Spleen (tissue), 7 donors: ENCODE measurements around the gene SATL1.

Experiments used
- POLR2A ChIP-seq, 3 donors: fragments of 450-650 bp; IDR thresholded peaks; one replicate each; pipeline ENCODE4 v1.5.1; 2017; ENCODE audit warnings: antibody characterized with exemption in 3 of 3, mild to moderate bottlenecking in 1 of 3
- POLR2AphosphoS5 ChIP-seq, 3 donors: sonication (generic); formaldehyde crosslinking; IDR thresholded peaks; one replicate each; pipeline ENCODE4 v1.5.1; 2017; ENCODE audit warnings: antibody characterized with exemption in 3 of 3
- TF ChIP-seq, protein P1 (sequence below), 11 experiments: fragments of 200-600 bp in 7 of 11; fragments of 450-650 bp in 4 of 11; sonication (generic) in 4 of 11; IDR thresholded peaks in 8 of 11; conservative IDR thresholded peaks in 3 of 11; 1 replicate in 7 of 11; 2 replicates in 4 of 11; pipeline versions ENCODE4 v1.4.0 to v1.8.0; 2016 to 2021; ENCODE audit warnings: antibody characterized with exemption in 11 of 11, inconsistent platforms in 4 of 11, mild to moderate bottlenecking in 1 of 11
- donor health status: DM: no; HTN: no; CAD: no; lungs with moderate emphysema.
- donor health status: DM: no; HTN: no; CAD: no.
- donor health status: DM: no; HTN: no; CAD: no.

DNA sequence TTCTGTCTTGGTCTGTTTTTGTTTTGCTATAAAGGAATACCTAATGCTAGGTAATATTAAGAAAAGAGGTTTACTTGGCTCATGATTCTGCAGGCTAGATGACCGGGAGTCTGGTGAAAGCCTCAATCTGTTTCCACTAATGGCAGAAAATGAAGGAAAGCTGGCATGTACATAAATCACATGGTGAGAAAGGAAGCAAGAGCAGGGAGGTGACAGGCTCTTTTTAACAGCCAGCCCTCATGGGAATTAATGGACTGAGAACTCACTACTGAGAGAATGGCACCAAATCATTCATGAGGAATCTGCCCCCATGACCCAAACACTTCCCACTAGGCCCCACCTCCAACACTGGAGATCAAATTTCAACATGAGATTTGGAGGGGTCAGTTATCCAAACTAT is 27.6 kb downstream of the SATL1 start:
- TF ChIP-seq, protein P1, sequence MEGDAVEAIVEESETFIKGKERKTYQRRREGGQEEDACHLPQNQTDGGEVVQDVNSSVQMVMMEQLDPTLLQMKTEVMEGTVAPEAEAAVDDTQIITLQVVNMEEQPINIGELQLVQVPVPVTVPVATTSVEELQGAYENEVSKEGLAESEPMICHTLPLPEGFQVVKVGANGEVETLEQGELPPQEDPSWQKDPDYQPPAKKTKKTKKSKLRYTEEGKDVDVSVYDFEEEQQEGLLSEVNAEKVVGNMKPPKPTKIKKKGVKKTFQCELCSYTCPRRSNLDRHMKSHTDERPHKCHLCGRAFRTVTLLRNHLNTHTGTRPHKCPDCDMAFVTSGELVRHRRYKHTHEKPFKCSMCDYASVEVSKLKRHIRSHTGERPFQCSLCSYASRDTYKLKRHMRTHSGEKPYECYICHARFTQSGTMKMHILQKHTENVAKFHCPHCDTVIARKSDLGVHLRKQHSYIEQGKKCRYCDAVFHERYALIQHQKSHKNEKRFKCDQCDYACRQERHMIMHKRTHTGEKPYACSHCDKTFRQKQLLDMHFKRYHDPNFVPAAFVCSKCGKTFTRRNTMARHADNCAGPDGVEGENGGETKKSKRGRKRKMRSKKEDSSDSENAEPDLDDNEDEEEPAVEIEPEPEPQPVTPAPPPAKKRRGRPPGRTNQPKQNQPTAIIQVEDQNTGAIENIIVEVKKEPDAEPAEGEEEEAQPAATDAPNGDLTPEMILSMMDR (IDR thresholded peaks at IDR 0.05 in 8 of 11, conservative IDR thresholded peaks at IDR 0.05 in 3 of 11) = no peak
- TF ChIP-seq POLR2AphosphoS5 (IDR thresholded peaks at IDR 0.05) (no peak), POLR2A (IDR thresholded peaks at IDR 0.05) (no peak)
